Fibroblast of lung (primary cell): Measurements from ENCODE around the gene LATS2. TPM values are rescaled to one million over a fixed set of nuclear protein-coding genes. Genes with fewer than 3 reads are reported as not detected.

Source experiments
- DNase-seq, 2 donors: peaks; one replicate each; pipeline versions ENCODE4 v3.0.0 to v3.0.0-alpha.2; 2010; ENCODE audit warnings: low read depth in 2 of 2
- H2AFZ ChIP-seq: 2 replicates; pipeline ENCODE4 v1.5.1; 2012; ENCODE audit warnings: low read length, control low read depth, inconsistent platforms
- H3K27ac ChIP-seq: 2 replicates; pipeline ENCODE4 v1.5.1; 2011; ENCODE audit warnings: low read length, control low read depth; ENCODE audit not compliant: insufficient read depth
- H3K27me3 ChIP-seq: 2 replicates; pipeline ENCODE4 v1.5.1; 2011; ENCODE audit warnings: mild to moderate bottlenecking, low read length; ENCODE audit not compliant: control insufficient read depth, insufficient read depth
- H3K36me3 ChIP-seq: 2 replicates; pipeline ENCODE4 v1.5.1; 2011; ENCODE audit warnings: low read length; ENCODE audit not compliant: control insufficient read depth, insufficient read depth
- H3K4me1 ChIP-seq: 2 replicates; pipeline ENCODE4 v1.5.1; 2011; ENCODE audit warnings: low read length; ENCODE audit not compliant: control insufficient read depth, insufficient read depth; ENCODE audit errors: extremely low read depth
- H3K4me2 ChIP-seq: 2 replicates; pipeline ENCODE4 v1.5.1; 2011; ENCODE audit warnings: low read length, control low read depth; ENCODE audit not compliant: insufficient read depth; ENCODE audit errors: extremely low read depth
- H3K4me3 ChIP-seq, 4 experiments: fragments of 200-600 bp in 1 of 4; sonication (generic) in 1 of 4; replicated peaks in 1 of 4; 2 replicates each; pipeline ENCODE4 v1.5.1; 2011 to 2016; ENCODE audit warnings: low read length in 4 of 4, low read depth in 3 of 4, mild to moderate bottlenecking in 3 of 4, control low read depth in 2 of 4, inconsistent platforms in 1 of 4, mixed read lengths in 1 of 4; ENCODE audit not compliant: insufficient read depth in 1 of 4; ENCODE audit errors: control extremely low read depth in 1 of 4
- H3K79me2 ChIP-seq: 2 replicates; pipeline ENCODE4 v1.5.1; 2012; ENCODE audit warnings: mild to moderate bottlenecking, low read length, inconsistent platforms; ENCODE audit not compliant: control insufficient read depth, insufficient read depth
- H3K9ac ChIP-seq: 2 replicates; pipeline ENCODE4 v1.5.1; 2011; ENCODE audit warnings: mild to moderate bottlenecking, low read length, control low read depth; ENCODE audit not compliant: insufficient read depth
- H3K9me3 ChIP-seq: 2 replicates; pipeline ENCODE4 v1.5.1; 2012; ENCODE audit warnings: low read depth, low read length; ENCODE audit not compliant: control insufficient read depth, insufficient read depth
- H4K20me1 ChIP-seq: 2 replicates; pipeline ENCODE4 v1.5.1; 2011; ENCODE audit warnings: low read length; ENCODE audit not compliant: control insufficient read depth, insufficient read depth; ENCODE audit errors: extremely low read depth
- CTCF ChIP-seq, 2 donors: IDR thresholded peaks in 1 of 2; conservative IDR thresholded peaks in 1 of 2; 1 replicate in 1 of 2; 2 replicates in 1 of 2; pipeline ENCODE4 v1.5.1; 2011 to 2012; ENCODE audit warnings: low read length in 2 of 2, control low read depth in 1 of 2, inconsistent platforms in 1 of 2, low read depth in 1 of 2, mild to moderate bottlenecking in 1 of 2
- EZH2 ChIP-seq: IDR thresholded peaks from 2 replicates; pipeline ENCODE4 v1.5.1; 2012; ENCODE audit warnings: low read length, control low read depth, mild to moderate bottlenecking; ENCODE audit errors: missing control alignments
- polyA plus RNA-seq, 2 donors: library from polyadenylated mRNA; depleted of rRNA in 1 of 2; stranded (reverse) in 1 of 2; unstranded in 1 of 2; fragments of >200 nt; gene quantifications; 2 replicates each; pipeline ENCODE4 v1.2.1, GENCODE V29; 2011 to 2012; ENCODE audit warnings: missing spikeins in 1 of 2
- total RNA-seq: library from RNA; depleted of rRNA; stranded (reverse); fragments of >200 nt; gene quantifications from 2 replicates; pipeline ENCODE4 v1.2.1, GENCODE V29; 2014

Gene LATS2
- total and polyA plus RNA-seq, 2 donors (not counting 1 experiment from before 2014, with no cell fraction given), result 16.2 to 32.0 TPM

DNA sequence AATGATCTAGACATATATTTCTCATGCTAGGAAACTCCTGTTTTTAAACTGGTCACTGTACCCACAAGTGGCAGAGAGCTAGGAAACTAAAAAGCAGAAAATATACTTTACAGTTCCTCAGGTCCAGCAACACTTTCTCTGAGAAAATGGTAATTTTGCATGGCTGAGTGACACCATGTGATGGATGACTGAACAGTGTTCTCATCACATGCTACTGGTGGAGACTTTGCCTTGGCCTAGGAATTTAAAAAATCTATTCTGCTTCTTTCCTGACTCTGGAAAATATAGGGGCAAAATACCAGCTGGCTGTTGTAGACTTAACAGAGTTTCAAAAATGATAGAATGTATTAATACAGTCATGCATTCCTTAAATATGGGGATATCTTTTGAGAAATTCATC lies 50.0 kb downstream of the LATS2 start:
- Histone ChIP-seq H3K27me3 (no peaks in the 10 kb centered on the region), H2AFZ (no peak overlapping the region), H3K79me2 (peaks cover 88% of the 10 kb centered on the region), H3K36me3 (peaks cover 2% of the 10 kb centered on the region), H3K4me3 (no peak overlapping the region), H4K20me1 (no peaks in the 10 kb centered on the region), H3K4me2 (no peak overlapping the region), H3K9ac (no peak overlapping the region), H3K4me1 (peaks cover 37% of the 10 kb centered on the region), H3K27ac (no peak overlapping the region), H3K9me3 (no peaks in the 10 kb centered on the region)
- TF ChIP-seq CTCF (conservative IDR thresholded peaks at IDR 0.05 in 1 of 2, IDR thresholded peaks at IDR 0.05 in 1 of 2; ENCODE audit: low read depth in 1 of 2, low read length in 2 of 2) (no peak), EZH2 (no peak)
- DNase-seq, result peak in 1 of 2 donors; percentile 74

GRCh38 chr13:21010621-21011020 lies 50.8 kb downstream of the LATS2 start:
- Histone ChIP-seq H3K4me1 (peaks cover 32% of the 10 kb centered on the region), H3K27ac (no peak overlapping the region), H2AFZ (no peak overlapping the region), H3K9ac (no peak overlapping the region), H3K9me3 (no peaks in the 10 kb centered on the region), H3K4me2 (no peak overlapping the region), H3K4me3 (no peak overlapping the region), H3K27me3 (no peaks in the 10 kb centered on the region), H3K36me3 (peaks cover 2% of the 10 kb centered on the region), H3K79me2 (peaks cover 84% of the 10 kb centered on the region), H4K20me1 (no peaks in the 10 kb centered on the region)
- TF ChIP-seq CTCF (conservative IDR thresholded peaks at IDR 0.05 in 1 of 2, IDR thresholded peaks at IDR 0.05 in 1 of 2; ENCODE audit: low read depth in 1 of 2, low read length in 2 of 2) (no peak), EZH2 (no peak)
- peak in 1 of 2 donors; percentile 24 for DNase-seq

GRCh38 chr13:21009036-21009435 lies 52.4 kb downstream of the LATS2 start:
- no peak for DNase-seq
- H4K20me1 ChIP-seq, result no peaks in the 10 kb centered on the region
- no peak overlapping the region for H3K4me2 ChIP-seq
- no peak for TF ChIP-seq EZH2
- TF ChIP-seq CTCF (conservative IDR thresholded peaks at IDR 0.05 in 1 of 2, IDR thresholded peaks at IDR 0.05 in 1 of 2; ENCODE audit: low read depth in 1 of 2, low read length in 2 of 2), result no peak
- no peaks in the 10 kb centered on the region for H3K27me3 ChIP-seq
- H2AFZ ChIP-seq, result no peak overlapping the region
- peaks cover 87% of the 10 kb centered on the region for H3K79me2 ChIP-seq
- H3K4me1 ChIP-seq, result peaks cover 20% of the 10 kb centered on the region
- H3K9me3 ChIP-seq, result no peaks in the 10 kb centered on the region
- H3K4me3 ChIP-seq, result no peak overlapping the region
- H3K27ac ChIP-seq, result no peak overlapping the region
- H3K9ac ChIP-seq, result no peak overlapping the region
- peaks cover 2% of the 10 kb centered on the region for H3K36me3 ChIP-seq
